Activated CD4-positive, alpha-beta T cell treated with anti-CD3 and anti-CD28 coated beads for 24 hours (primary cell): ENCODE measurements around the gene APBA1.
"Not testable (repeated sequence)": the region's sequence is repeated elsewhere in the genome, so short reads cannot be mapped to it uniquely, and the experiment has no call there.

Experiments used
- DNase-seq, 2 donors: peaks; one replicate each; pipeline ENCODE4 v3.0.0-alpha.2; 2020; ENCODE audit warnings: low read depth in 2 of 2

APBA1 gene

DNA sequence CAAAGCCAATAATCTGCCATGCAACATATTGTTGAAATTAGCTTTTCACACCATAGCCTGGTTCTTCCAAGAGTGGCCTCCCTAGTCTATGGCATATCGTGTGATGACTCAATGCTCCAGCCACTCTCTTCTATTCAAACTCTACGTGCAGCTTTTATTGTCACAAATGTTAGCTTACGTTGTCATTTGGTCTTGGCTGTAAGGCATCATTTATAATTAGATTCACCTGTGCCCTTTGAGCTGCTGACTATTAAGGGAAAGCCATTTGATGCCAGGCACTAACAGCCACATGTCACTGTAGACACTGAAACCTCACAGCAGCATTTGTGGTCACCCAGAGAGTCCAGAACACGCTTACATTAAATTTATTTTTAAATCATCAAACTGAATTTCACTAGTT is 66.8 kb downstream of the APBA1 start:
- DNase-seq, result no peak

DNA sequence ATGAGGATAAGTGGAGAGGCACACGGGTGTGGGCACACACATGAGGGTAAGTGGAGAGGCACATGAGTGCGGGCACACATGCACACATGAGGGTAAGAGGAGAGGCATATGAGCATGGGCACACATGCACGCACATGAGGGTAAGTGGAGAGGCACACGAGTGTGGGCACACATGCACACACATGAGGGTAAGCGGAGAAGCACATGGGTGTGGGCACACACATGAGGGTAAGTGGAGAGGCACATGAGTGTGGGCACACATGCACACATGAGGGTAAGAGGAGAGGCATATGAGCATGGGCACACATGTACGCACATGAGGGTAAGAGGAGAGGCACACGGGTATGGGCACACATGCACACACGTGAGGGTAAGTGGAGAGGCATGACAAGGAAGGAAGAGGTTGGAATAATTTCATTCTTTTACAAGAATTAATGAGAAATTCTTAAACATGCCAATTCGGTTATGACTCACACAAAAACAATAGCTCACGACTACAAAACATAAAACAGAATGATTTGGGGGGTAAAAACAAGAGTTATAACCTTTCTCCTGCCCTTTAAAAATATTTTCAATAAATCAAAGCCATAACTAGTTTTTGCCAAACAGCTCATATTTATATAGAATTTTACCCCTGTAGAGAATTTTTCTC is 67.5 kb downstream of the APBA1 start:
- no peak for DNase-seq

GRCh38 chr9:69603656-69604055 is 68.5 kb downstream of the APBA1 start:
- DNase-seq, result no peak

- DNase-seq, result no peak
Measured at GRCh38 chr9:69602773-69603172, 69.4 kb downstream of the APBA1 start.

GRCh38 chr9:69601698-69602097 is 70.5 kb downstream of the APBA1 start:
- no peak for DNase-seq

GRCh38 chr9:69600314-69601047 is 71.7 kb downstream of the APBA1 start:
- DNase-seq, result no peak

DNA sequence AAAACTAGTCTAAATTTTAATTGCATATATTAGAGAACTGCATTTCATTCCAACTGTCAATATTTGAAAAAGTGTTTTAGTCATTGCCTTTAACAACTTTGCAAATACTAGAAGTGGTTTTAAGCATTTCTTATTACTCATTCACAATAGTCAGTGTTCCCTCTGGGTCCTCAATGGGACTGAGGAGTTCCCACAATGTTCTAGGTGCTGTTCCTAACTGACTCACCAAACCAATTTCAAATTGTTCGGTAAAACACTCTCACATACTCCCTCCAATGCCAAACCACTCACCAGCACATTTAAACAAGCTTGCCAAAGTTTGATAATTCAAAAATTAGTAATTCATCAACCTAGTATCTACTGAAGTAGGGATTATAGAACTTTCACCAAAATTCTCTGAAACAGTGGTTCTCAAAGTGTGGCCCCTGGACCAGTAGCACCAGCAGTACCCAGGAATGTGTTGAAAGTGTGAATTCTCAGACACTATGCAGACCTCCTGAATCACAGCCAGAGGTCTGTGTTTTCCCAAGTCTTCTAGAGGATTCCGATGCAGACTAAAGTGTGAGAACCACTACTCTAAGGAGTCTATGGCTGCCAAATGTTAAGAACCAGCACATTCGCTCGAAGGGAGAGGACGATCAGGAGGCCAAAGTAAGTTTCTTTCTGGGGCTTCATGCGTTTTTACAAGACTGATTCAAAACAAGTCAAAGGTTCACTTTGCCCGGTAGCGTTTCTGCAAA is 72.8 kb downstream of the APBA1 start:
- no peak for DNase-seq

GRCh38 chr9:69596906-69597305 is 75.3 kb downstream of the APBA1 start:
- DNase-seq, result not testable (repeated sequence)

- no peak for DNase-seq
Measured at GRCh38 chr9:69594180-69594579, 78.0 kb downstream of the APBA1 start.

GRCh38 chr9:69593756-69594155 is 78.4 kb downstream of the APBA1 start:
- no peak for DNase-seq

DNA sequence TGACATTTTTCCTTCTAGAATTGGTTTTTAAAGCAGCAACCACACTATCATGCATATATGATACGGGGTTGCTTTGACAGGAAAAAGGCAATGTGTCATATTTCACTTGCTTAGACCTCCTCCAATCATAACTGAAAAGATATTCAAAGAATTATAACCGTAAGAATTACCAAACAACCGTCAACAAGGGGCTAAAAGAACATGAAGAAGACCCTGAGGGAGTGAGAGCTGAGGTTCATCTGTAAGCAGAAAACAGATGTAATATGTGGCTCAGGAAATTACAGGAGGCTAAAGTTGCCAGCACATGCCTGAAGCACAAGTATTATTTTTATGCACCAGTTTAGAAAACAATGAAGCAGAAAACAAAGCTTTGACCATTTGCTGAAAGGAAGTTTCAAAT is 78.9 kb downstream of the APBA1 start:
- no peak for DNase-seq

DNA sequence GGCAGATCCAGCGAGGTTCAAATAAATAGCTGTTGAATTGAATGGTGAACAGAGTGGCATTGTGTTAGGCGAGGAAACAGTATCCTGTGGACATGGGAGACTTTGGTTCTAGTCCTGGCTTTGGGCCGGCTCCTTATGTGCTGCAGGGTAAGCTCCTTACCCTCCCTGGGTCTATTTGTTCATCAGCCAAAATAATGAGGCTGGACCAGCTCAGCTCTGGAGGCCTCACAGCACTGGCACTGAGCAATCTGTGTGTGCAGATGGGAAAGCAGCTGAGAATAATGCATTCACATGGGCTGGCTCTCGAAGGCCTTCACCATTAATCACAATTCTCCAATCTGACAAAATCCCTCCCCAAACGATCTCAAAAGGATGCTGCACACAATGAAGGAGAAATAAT is 81.9 kb downstream of the APBA1 start:
- DNase-seq, result no peak

DNA sequence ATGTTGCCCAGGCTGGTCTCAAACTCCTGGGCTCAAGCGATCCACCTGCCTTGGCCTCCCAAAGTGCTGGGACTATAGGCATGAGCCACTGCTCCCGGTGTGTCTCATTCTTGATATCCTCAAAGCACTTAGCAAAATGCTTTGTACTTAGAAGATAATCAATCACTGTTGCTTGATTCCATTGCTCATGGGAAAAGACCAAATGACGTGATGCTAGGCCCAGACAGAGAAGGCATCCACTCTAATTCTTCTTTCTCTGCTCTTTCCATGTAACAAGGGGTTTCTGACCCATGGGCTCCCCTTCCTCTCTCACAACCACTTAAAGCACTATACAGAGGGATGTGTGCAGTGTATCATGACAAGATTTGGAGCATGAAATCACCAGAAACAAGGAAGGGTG is 83.0 kb downstream of the APBA1 start:
- DNase-seq, result no peak

- DNase-seq, result no peak
Measured at GRCh38 chr9:69585571-69585970, 86.6 kb downstream of the APBA1 start.

- DNase-seq, result no peak
Measured at GRCh38 chr9:69584759-69585158, 87.4 kb downstream of the APBA1 start.

GRCh38 chr9:69583645-69584234 is 88.4 kb downstream of the APBA1 start:
- DNase-seq, result no peak

DNA sequence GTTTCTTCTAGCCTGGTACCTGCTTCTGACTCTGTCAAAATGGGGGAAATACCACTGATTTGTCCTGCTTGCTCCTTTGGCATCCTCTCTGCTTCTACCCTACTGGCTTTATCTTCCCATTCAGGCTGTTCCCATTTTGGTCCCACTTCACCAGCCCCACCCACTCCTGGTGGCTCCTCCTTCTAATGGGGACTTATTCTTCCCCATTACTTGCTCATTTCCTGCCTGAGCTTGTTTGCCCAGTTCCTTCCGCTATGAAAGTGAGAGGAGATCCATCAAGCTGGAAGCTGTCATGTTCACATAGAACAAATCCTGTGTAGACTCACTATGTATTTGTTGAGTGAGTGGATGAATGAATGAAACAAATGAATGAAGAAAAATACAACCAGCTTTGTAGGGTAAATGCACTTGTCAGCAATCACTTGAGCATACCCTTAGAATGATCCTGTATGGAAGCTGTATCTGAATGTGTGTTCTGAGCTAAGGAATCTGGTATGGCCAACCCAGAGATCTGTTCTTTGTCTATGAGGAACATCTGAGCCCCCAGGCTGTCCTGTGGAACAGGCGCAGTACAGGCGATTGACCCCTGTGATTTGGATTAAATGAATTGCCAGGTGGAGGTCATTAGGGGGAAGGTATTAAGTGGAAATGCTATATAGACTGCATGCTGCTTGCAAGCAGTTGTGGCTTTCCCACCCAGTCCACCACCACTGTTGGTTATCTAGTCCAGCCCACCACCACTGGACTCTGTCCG is 89.5 kb downstream of the APBA1 start:
- DNase-seq, result no peak

DNA sequence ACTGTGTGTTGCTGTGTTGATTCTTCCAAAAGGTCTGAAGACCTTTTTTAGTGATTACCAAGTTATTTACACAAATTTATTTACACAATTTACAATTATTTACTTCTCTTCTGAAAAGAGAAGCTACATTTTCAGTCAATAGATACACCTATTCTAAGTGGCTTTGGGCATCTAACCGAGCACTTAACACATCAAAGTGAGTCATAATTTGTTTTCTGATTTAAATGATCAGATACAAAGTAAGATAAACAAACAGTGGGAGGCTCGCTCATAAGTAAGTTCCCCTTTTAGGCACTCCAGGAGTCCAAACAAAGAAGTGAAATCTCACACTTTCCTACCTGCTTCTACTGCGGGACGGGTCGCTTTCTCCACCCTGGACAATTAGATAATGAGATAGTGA is 90.2 kb downstream of the APBA1 start:
- no peak for DNase-seq

DNA sequence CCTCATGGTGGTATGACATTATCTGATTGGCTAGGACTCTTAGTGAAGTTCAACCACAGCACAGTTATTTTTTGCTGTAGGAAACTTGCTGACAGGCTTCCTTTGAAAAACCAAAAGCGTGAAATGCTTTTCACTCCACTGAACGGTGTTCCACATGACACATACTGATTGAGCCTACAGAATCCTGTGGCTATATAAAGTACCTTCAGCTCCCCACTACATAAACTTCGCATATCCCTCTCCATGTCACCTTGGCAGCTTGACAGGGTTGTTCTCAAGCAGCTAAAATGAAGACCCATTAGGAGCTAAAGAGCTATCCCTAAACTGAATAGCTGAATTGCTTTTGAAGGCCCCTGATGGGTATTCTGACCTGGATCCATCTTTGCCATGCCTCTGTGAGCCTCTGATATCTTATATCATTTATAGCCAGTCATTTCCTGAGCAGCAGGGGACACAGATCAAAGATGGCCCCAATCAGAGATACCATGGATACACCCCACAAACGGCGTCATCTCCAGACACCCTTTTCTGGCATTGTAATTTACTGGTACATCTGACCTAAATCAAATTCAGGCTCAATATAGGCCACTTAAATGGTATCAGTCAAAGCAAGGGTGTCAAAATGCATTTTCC is 91.5 kb downstream of the APBA1 start:
- DNase-seq, result no peak

GRCh38 chr9:69579760-69580581 is 92.2 kb downstream of the APBA1 start:
- no peak for DNase-seq
